NCI-H1417 treated with DMSO at 0.1 percent for 48 hours (cell line): Measurements from ENCODE around the gene BACH1.

Experiments used
- DNase-seq: peaks from one replicate; lab custom pipeline; 2025; lab: John Stamatoyannopoulos, UW

BACH1 gene

DNA sequence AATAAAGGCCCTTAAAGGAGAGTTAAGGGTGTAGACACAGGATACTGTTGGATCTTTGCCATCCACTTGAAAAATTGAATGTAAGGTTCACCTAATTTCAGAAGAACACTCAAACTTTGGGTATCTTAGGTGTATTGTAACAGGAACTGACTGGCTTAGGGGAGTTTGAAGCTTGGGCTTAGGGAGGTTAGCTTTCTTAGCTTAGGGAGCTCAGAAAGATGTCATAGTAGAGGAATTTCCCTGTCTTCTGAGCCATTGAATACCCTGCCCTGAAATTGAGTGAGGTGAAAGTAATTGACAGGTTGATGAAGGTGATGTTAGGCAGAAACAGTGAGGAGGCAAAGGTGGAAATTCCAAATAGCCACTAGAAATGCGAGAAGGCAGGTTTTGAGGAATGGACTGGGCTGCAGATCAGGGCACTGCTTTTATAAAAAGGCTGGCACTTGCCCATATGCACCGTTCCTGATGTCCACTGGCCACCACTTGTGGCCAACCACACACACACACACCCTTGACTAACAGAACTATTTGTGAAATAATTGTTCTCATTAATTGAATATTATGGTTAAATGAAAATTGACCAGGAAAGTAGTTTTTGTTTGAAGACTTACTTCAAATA is 16.5 kb downstream of the BACH1 start:
- no peak for DNase-seq

DNA sequence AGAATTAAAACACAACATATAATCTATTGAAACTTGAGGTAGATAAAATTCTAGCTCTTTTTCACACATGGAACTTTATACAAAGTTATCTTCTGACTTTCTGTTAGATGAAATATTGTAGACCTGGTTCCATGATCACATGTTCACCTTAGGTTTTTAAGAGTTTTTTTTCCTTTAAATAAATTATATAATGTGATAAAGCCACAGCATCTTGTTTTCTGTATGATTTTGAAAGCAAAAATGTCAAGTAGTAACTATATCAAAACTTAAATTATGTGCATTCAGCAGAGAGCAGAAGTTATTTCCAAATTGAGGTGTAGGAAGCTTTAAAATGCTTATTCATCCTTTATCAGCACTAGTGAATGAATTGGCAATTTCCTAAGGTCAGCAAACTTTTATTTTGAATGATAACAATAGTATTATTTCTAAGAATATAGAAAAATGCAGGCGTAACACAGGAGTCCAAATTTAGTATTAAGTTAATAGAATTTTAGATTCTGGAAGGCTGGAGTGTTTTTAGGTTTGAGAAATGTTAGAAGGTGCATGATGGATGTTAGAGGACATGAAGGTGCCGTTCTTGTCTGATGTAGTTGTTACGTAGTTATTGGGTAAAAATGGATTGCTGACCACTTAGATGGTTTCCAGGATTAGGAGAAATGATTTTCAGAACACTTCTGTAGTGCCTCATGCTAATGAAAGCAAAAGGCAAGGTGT is 17.5 kb downstream of the BACH1 start:
- DNase-seq, result no peak

DNA sequence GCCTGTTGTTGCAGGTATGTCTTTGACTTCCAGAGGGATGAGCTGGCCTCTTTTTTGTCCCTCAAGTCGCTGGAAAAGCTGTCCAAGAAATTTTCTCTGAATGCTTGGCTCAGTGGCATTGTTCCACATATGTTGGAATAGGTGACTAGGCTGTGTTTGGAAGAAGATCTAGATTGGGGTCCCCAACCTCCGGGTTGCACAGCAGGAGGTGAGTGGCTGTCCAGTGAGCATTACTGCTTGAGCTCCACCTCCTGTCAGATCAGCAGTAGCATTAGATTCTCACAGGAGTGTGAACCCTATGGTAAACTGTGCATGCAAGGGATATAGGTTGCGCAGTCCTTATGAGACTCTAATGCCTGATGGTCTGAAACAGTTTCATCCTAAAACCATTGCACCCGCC is 18.1 kb downstream of the BACH1 start:
- DNase-seq, result no peak

GRCh38 chr21:29318354-29318753 is 19.6 kb downstream of the BACH1 start:
- no peak for DNase-seq

DNA sequence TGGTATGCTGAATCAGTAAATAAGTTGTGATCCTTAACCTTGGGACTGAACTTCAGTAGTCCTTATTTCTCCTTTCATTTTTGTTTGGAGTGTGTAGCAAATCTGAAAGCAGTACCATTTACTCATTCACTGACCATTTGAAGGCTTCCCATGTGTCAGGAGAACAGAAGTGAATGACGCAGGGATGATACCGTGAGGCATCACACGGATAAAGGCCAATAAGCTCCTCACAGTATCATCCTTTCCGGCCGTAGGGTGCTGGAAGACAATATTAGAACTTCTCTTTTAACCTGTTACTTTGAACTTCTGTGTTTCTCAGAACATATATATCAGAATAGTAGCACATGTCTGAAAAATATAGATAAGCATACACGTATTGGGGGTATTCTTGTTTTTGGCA is 21.3 kb downstream of the BACH1 start:
- DNase-seq, result no peak

GRCh38 chr21:29321217-29321616 is 22.5 kb downstream of the BACH1 start:
- DNase-seq, result no peak

- no peak for DNase-seq
Measured at GRCh38 chr21:29321932-29322928, 23.5 kb downstream of the BACH1 start.

GRCh38 chr21:29323189-29323588 is 24.5 kb downstream of the BACH1 start:
- DNase-seq, result no peak

- DNase-seq, result no peak
Measured at GRCh38 chr21:29326914-29327554, 28.3 kb downstream of the BACH1 start.

GRCh38 chr21:29329406-29329805 is 30.7 kb downstream of the BACH1 start:
- DNase-seq, result no peak

GRCh38 chr21:29330797-29331196 is 32.1 kb downstream of the BACH1 start:
- no peak for DNase-seq

- no peak for DNase-seq
Measured at GRCh38 chr21:29332461-29333362, 34.0 kb downstream of the BACH1 start.

- no peak for DNase-seq
Measured at GRCh38 chr21:29333406-29333805, 34.7 kb downstream of the BACH1 start.

GRCh38 chr21:29334717-29335428 is 36.2 kb downstream of the BACH1 start:
- DNase-seq, result no peak

DNA sequence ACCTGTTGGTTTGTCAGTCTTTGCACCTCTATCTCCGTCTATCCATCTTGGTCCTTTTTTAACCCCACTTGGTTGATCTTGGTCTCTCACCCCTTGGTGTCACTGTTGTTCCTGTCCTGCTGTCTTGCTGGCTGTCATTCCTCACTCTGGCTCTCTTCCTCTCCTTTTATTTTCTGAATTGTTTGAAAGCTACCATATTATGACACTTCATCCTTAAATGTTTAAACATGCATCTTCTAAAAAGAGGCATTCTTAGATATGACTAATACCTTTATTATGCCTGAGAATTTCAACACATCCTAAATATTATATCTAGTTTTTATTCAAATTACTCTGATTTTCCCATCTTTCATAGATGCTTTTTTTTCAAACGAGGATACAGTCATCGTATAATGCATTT is 37.0 kb downstream of the BACH1 start:
- no peak for DNase-seq

GRCh38 chr21:29338256-29338655 is 39.5 kb downstream of the BACH1 start:
- no peak for DNase-seq

- no peak for DNase-seq
Measured at GRCh38 chr21:29340228-29340627, 41.5 kb downstream of the BACH1 start.

DNA sequence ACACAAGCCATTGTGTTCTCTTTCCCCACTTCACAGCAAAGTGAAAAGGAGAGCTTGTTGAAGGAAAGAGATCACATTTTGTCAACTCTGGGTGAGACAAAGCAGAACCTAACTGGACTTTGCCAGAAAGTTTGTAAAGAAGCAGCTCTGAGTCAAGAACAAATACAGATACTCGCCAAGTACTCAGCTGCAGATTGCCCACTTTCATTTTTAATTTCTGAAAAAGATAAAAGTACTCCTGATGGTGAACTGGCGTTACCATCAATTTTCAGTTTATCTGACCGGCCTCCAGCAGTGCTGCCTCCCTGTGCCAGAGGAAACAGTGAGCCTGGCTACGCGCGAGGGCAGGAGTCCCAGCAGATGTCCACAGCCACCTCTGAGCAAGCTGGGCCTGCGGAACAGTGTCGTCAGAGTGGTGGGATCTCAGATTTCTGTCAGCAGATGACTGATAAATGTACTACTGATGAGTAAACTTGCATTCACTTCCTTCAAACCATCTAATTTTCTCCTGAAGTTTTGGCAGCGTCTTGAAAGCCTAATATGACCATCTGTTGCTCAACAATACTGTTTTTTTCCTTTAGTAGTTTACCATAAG is 43.7 kb downstream of the BACH1 start:
- no peak for DNase-seq

DNA sequence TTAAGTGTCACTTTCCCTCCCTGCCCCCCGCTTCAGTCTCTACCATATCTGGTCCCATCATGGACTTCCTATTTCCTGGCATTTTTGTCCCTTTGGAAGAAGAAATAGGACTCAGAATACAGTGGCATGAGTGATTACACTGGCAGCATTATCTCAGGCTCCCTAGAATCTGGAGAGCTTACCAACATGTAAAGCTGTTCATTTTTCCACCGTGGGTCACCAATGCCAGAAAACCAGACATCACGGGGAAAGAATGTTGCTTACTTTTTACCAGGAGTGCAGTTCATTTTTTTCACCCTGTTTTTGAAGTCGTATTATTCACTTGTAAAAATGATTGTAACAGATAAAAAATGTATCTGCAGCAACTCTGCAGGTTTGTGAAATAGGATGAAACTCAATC is 44.8 kb downstream of the BACH1 start:
- DNase-seq, result no peak

GRCh38 chr21:29346281-29346680 is 47.6 kb downstream of the BACH1 start:
- no peak for DNase-seq
